Measurements from ENCODE around the gene CD27.
A peak's percentile ranks its signal among the peaks of the same experiment; 100 is the strongest.
"Not testable (repeated sequence)": the region's sequence is repeated elsewhere in the genome, so short reads cannot be mapped to it uniquely, and the experiment has no call there.

The CD27 gene

DNA sequence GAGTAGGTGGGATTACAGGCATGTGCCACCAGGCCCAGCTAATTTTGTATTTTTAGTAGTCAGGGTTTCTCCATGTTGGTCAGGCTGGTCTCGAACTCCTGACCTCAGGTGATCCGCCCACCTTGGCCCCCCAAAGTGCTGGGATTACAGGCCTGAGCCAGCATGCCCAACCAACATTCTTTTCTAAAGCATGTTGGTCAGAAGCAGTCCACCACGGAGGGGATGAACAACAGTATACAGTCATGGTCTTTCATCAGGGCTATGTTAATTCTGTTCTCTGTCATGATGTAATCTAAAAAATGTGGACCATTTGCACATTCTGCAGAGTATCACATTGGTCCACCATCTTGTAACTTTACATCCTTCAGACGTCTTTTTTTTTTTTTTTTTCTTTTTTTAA, 44.7 kb downstream of the CD27 start:
- no peak for DNase-seq

- DNase-seq: not testable (repeated sequence)
Observed at GRCh38 chr12:6490673-6491072, 45.9 kb downstream of the CD27 start.

DNA sequence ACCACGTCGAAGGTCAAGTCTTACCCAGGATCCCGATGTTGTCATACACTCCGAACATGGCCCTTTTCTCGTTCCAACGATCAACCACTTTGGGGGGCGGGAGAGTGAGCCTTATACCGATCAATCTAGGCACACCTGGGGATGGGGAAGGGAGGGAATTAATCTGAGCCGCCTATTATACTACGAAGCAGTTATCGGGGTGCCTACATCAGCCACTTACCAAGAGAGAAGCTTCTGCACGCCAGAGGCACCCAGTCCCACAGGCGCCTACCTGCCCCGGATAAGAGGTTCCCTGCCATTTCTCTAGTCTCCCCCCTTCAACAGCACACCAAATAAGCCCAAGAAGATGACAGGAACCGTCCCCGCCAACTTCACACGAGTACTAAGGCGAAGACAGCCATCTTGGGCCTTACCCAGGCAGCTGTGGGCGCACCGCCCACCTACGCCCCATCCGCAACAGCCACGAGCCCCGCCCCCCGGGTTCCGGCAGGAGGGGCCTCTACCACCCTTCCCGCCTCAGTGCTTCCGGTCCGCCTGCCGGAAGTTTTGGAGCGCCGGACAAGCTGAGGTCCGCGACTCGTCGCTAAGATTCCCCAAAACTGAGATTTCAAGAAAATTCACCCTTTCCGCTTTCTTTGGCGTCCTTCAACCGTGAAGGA, 48.2 kb downstream of the CD27 start, which contains the start of gene MRPL51:
MRPL51 (minus strand) TSS at position 425 of the 659 bp plus-strand sequence; CDS start at position 299, 126 bp downstream.
- DNase-seq: peak; percentile 98

DNA sequence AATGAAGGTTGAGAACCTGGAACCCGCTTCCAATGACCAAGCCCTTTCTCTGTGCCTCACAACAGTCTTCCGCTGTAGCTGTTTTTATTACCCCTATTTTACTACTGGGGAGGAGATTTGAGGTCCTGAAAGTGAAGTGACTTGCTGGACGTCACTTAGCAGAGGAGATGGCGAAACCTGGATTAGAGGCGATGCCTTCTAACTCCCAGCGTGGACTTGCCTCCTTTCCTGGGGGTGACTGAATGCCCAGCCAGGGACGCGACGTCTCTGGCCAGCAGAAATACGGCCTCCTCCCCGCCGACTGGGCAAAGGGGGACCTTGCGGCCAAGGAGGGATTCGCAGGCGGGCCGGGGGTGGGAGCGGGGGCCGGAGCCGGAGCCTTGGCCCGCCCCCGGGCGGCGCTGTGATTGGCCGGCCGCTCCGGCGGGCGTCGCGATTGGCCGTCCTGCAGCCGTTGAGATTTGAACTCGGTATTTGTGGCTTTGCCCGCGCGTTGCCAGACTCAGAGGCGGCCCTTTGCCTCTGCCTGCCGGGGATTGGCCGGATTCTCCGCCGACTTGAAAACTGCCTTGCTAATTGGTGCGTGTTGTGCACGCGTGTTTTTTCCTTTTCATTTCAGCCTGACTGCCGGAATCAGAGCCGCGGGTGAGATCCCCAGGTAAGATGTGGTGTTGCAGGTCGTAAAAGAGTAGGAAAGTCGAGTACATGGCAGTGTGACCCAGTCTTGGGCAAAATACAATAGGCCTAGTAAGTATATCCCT, 48.9 kb downstream of the CD27 start, which contains the start of gene NCAPD2:
NCAPD2 (plus strand) TSS at position 606 of the 761 bp plus-strand sequence. CDS start 997 bp downstream, outside the sequence.
- peak; percentile 98 for DNase-seq

DNA sequence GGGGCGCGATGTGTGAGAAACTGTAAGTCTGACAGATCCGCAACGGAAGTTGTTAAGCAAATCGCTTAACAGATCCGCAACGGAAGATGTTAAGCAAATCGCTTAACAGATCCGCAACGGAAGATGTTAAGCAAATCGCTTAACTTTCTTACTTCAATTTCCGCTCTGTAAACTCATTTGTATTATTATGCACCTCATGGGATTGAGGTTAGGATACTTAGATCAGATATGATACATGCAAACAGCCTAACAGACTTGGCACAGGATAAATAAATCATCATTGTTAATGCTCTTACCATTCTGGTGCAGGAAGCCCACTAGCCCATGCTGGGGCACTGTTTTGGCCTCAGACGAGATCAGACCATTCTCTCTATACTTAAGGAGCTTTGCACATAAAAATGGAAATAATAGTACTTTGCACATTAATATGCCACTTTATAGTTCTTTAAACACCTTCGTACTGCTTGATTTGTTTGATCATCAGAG, 49.5 kb downstream of the CD27 start:
- DNase-seq: no peak

GRCh38 chr12:6494968-6495367, 50.2 kb downstream of the CD27 start:
- DNase-seq: no peak

GRCh38 chr12:6497291-6497690, 52.5 kb downstream of the CD27 start:
- DNase-seq: not testable (repeated sequence)

- DNase-seq: no peak
Observed at GRCh38 chr12:6500466-6500865, 55.7 kb downstream of the CD27 start.

Data from NCI-H1105 (cell line).